GM12875 (cell line): ENCODE results near the gene SFRP2.

Experiments
- H3K4me3 ChIP-seq: one replicate; pipeline ENCODE4 v1.5.1; 2011; ENCODE audit warnings: low read depth, low read length, control low read depth
- CTCF ChIP-seq: IDR thresholded peaks from 2 replicates; pipeline ENCODE4 v1.5.1; 2011; ENCODE audit warnings: low read depth, mild to moderate bottlenecking, control low read depth, inconsistent platforms, low read length, moderate library complexity, borderline replicate concordance; ENCODE audit not compliant: insufficient read depth

SFRP2 gene

DNA sequence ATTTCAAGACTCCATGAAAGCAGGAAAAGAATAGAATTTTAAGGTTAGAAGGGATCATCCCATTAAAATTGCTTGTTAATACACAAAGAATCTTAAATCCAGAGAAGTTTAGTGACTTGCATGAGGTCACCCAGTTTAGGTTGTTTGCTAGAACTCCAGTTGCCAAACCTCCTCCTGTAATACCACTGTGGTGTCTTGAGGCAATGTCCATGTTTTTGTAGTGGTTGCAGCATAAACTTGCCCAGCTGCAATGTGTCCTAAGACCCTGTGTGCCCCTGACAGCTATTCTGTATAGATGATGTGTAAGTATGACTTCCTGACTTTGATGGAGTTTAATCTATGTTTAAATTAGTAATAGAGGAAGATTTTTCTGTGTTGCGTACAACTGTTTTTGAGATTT is 6.3 kb downstream of the SFRP2 start:
- no peak for TF ChIP-seq CTCF
- no peak overlapping the region for H3K4me3 ChIP-seq

- TF ChIP-seq CTCF, result no peak
- H3K4me3 ChIP-seq, result no peak overlapping the region
Observed at GRCh38 chr4:153781717-153782416, 7.0 kb downstream of the SFRP2 start.

DNA sequence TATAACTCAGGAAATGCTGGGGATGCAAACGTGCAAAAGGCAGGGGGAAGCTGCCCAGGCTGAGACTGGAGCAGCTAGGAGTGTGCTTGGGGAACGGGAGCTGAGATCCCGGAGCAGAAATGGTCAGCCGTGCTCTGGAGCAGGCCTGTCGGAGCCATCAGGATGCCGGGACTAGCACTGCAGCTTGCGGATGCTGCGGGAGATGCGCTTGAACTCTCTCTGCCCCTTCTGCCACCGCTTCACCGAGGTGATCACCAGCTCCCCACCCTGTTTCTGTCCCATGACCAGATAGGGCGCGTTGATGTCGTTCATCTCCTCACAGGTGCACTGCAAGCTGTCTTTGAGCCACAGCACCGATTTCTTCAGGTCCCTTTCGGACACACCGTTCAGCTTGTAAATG is 7.6 kb downstream of the SFRP2 start:
- no peak for TF ChIP-seq CTCF

GRCh38 chr4:153780876-153781275 is 8.0 kb downstream of the SFRP2 start:
- no peak overlapping the region for H3K4me3 ChIP-seq
- TF ChIP-seq CTCF, result no peak

More for the DNA sequence above, 7.6 kb downstream of the SFRP2 start:
- no peak overlapping the region for H3K4me3 ChIP-seq

- no peak overlapping the region for H3K4me3 ChIP-seq
Observed at GRCh38 chr4:153780221-153780620, 8.7 kb downstream of the SFRP2 start.

DNA sequence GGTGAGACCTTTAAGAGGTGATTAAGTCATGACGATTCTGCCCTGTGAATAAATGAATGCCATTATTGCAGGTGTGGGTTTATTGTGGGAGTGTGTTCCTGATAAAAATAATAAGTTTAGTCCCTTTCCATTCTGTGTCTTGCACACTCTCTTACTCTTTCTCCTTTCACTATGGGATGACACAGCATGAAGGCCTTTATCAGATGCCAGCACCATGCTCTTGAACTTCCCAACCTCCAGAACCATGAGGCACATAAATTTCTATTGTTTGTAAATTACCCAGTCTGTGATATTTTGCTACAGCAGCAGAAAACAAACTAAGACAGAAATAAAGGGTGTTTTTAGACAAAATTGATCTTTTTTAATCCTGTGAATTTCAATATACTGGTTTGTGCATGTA is 10.5 kb downstream of the SFRP2 start:
- no peak overlapping the region for H3K4me3 ChIP-seq
- no peak for TF ChIP-seq CTCF

More at GRCh38 chr4:153780221-153780620, 8.7 kb downstream of the SFRP2 start:
- TF ChIP-seq CTCF, result no peak

DNA sequence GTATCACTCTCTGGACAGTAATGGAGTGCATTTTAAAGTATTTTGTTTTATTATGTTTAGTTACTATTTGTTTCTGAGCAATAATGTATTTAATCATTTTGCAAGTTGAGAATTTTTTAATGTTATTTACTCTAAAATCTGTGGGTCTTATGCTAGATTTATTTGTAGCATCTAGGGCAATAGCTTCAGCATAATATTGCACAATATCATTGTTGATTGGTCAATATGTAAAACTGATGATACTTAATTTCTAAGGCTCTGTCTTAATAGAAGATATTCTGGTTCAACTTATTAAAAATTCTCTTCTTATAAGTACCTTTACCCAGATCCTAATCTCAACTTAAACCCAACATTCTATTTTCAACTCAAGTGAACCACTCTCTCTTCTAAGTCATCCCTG is 11.5 kb downstream of the SFRP2 start:
- TF ChIP-seq CTCF, result no peak
- no peak overlapping the region for H3K4me3 ChIP-seq
